H1 (cell line): ENCODE results near the gene AIMP1. TPM values are rescaled to one million over a fixed set of nuclear protein-coding genes. Genes with fewer than 3 reads are reported as not detected.

Source experiments
- CREB1 ChIP-seq: IDR thresholded peaks from 2 replicates; pipeline ENCODE4 v1.6.1; 2012; ENCODE audit warnings: inconsistent platforms
- EP300 ChIP-seq, 2 experiments: IDR thresholded peaks; 1 replicate in 1 of 2; 2 replicates in 1 of 2; pipeline ENCODE4 v1.6.1; 2011 to 2012; ENCODE audit warnings: low read depth in 2 of 2, low read length in 2 of 2, mild to moderate bottlenecking in 2 of 2, borderline replicate concordance in 1 of 2, inconsistent platforms in 1 of 2, moderate library complexity in 1 of 2
- POLR2AphosphoS5 ChIP-seq: IDR thresholded peaks from 2 replicates; pipeline ENCODE4 v1.6.1; 2011; ENCODE audit warnings: low read depth, low read length
- polyA plus RNA-seq, 7 experiments: library from polyadenylated mRNA; depleted of rRNA in 3 of 7; stranded (reverse) in 5 of 7; unstranded in 2 of 7; fragments of >200 nt in 5 of 7; fragments of 200-250 nt in 2 of 7; gene quantifications; 1 replicate in 5 of 7; 2 replicates in 1 of 7; 4 replicates in 1 of 7; pipeline versions ENCODE4 v1.2.1 to v1.2.3, GENCODE V29; 2011 to 2013; ENCODE audit warnings: missing spikeins in 2 of 7, mixed read lengths in 2 of 7
- total RNA-seq: library from RNA; stranded (reverse); fragmentation: NEBNext Ultra II Directional; extraction: Animal tissue kit (Norgen Biotek cat#: 25700); gene quantifications from 2 replicates; pipeline ENCODE4 v1.2.1, GENCODE V29; 2021

The AIMP1 gene
- total and polyA plus RNA-seq, 2 of the 8 experiments (the other 6 are each of a cell fraction or from before 2014, with no cell fraction given) = 7.9 to 54.6 TPM

GRCh38 chr4:106333186-106333585 lies 16.8 kb downstream of the AIMP1 start (continued):
- TF ChIP-seq CREB1 (no peak), EP300 (IDR thresholded peaks at IDR 0.05; ENCODE audit: borderline replicate concordance in 1 of 2, low read depth in 2 of 2, low read length in 2 of 2) (no peak), POLR2AphosphoS5 (no peak)
